CD4-positive, alpha-beta T cell (primary cell): ENCODE results near the gene HOXB8. TPM values are rescaled to one million over a fixed set of nuclear protein-coding genes. Genes with fewer than 3 reads are reported as not detected.

Experiments
- ATAC-seq: fragments of 200-7000 bp; cut with Tn5 transposase; one replicate; pipeline ENCODE4 v1.10.0; 2022; ENCODE audit warnings: mild to moderate bottlenecking; ENCODE audit not compliant: poor library complexity
- CTCF ChIA-PET: fragments of 350-600 bp; sonication (Branson Sonifier 250); formaldehyde crosslinking; loops from one replicate; lab custom pipeline; 2021; ENCODE audit warnings: antibody characterized with exemption, inconsistent platforms; lab: Charles Lee
- POLR2A ChIA-PET: fragments of 350-600 bp; sonication (Branson Sonifier 250); formaldehyde crosslinking; loops from one replicate; lab custom pipeline; 2021; ENCODE audit warnings: antibody characterized with exemption, inconsistent platforms; lab: Charles Lee
- DNase-seq, 14 experiments: peaks; one replicate each; pipeline ENCODE4 v3.0.0-alpha.2; 2013 to 2020; ENCODE audit warnings: mixed read lengths in 2 of 14
- H3K27ac ChIP-seq, 2 donors: one replicate each; pipeline versions ENCODE4 v1.5.1 to v1.7.0; 2013; ENCODE audit warnings: low read length in 2 of 2, low read depth in 1 of 2, mild to moderate bottlenecking in 1 of 2
- H3K27me3 ChIP-seq, 2 experiments: 1 replicate in 1 of 2; 2 replicates in 1 of 2; pipeline versions ENCODE4 v1.6.1 to v1.7.0; 2013; ENCODE audit warnings: low read length in 2 of 2, control low read depth in 1 of 2, mild to moderate bottlenecking in 1 of 2, moderate library complexity in 1 of 2; ENCODE audit not compliant: insufficient read depth in 2 of 2, control insufficient read depth in 1 of 2
- H3K36me3 ChIP-seq: one replicate; pipeline ENCODE4 v1.6.1; 2013; ENCODE audit warnings: low read length, control low read depth; ENCODE audit not compliant: insufficient read depth
- H3K4me1 ChIP-seq: one replicate; pipeline ENCODE4 v1.6.1; 2013; ENCODE audit warnings: low read length, control low read depth; ENCODE audit not compliant: insufficient read depth
- H3K4me3 ChIP-seq: one replicate; pipeline ENCODE4 v1.5.1; 2013; ENCODE audit warnings: mild to moderate bottlenecking, low read length, moderate library complexity
- H3K9me3 ChIP-seq, 2 experiments: 1 replicate in 1 of 2; 2 replicates in 1 of 2; pipeline versions ENCODE4 v1.6.1 to v1.7.0; 2013; ENCODE audit warnings: low read length in 2 of 2, mild to moderate bottlenecking in 2 of 2, control low read depth in 1 of 2, moderate library complexity in 1 of 2; ENCODE audit not compliant: control insufficient read depth in 1 of 2, insufficient read depth in 1 of 2
- H3K27ac Mint-ChIP-seq: one replicate; pipeline ENCODE4 v1.8.0; 2020; ENCODE audit warnings: mixed read lengths
- H3K27me3 Mint-ChIP-seq: one replicate; pipeline ENCODE4 v1.8.0; 2021; ENCODE audit warnings: mixed read lengths
- H3K36me3 Mint-ChIP-seq: one replicate; pipeline ENCODE4 v1.8.0; 2021; ENCODE audit warnings: low read depth, mixed read lengths
- H3K4me1 Mint-ChIP-seq: one replicate; pipeline ENCODE4 v1.8.0; 2021; ENCODE audit warnings: low read depth, mixed read lengths
- H3K4me3 Mint-ChIP-seq: one replicate; pipeline ENCODE4 v1.8.0; 2020; ENCODE audit warnings: mild to moderate bottlenecking, mixed read lengths
- H3K9me3 Mint-ChIP-seq: one replicate; pipeline ENCODE4 v1.8.0; 2020; ENCODE audit warnings: mixed read lengths
- CTCF ChIP-seq: fragments of 200-600 bp; IDR thresholded peaks from one replicate; pipeline ENCODE4 v1.8.0; 2022; ENCODE audit warnings: antibody characterized with exemption, mild to moderate bottlenecking
- intact Hi-C, 2 experiments: fragments of 100-400 bp; cut with DNase I in 1 of 2; cut with micrococcal nuclease in 1 of 2; formaldehyde crosslinking; loops; one replicate each; pipeline versions ENCODE4 v1.15.1 to v1.9.0; 2023 to 2025; cut with DNase I, micrococcal nuclease
- total RNA-seq, 174 experiments: library from RNA in 2 of 174; stranded (reverse) in 2 of 174; gene quantifications; one replicate each; pipeline ENCODE4 v1.2.3 and lab custom pipeline; 2021 to 2026

Gene HOXB8
- total RNA-seq, 2 experiments from 2014 or later: not detected

GRCh38 chr17:48609033-48609432, 6.1 kb downstream of the HOXB8 start:
- Mint-ChIP-seq H3K36me3 (no peaks in the 10 kb centered on the region), H3K4me1 (peaks cover 45% of the 10 kb centered on the region), H3K27me3 (peaks cover 89% of the 10 kb centered on the region), H3K4me3 (peak overlapping the region; percentile 70), H3K9me3 (no peaks in the 10 kb centered on the region), H3K27ac (no peak overlapping the region)
- ChIA-PET CTCF (interaction anchor here (0.6 to 4.1 kb wide), 3 partner anchors 10 to 57 kb away, joined by 3 to 20 read pairs (median 3); no protein-coding TSS in a partner anchor), POLR2A (interaction anchor here (1.1 to 1.5 kb wide), 2 partner anchors 8 to 9 kb away, joined by 3 to 9 read pairs; no protein-coding TSS in a partner anchor)
- TF ChIP-seq CTCF: no peak
- no peak for DNase-seq
- Histone ChIP-seq H3K27ac (no peak overlapping the region), H3K36me3 (no peaks in the 10 kb centered on the region), H3K4me3 (no peak overlapping the region), H3K4me1 (peaks cover 48% of the 10 kb centered on the region), H3K27me3 (peaks cover 76 to 80% of the 10 kb centered on the region in 2 experiments), H3K9me3 (peaks cover 0 to 11% of the 10 kb centered on the region in 2 experiments)
- intact Hi-C loops: no loop called here
- ATAC-seq: no peak

GRCh38 chr17:48608494-48608834, 6.6 kb downstream of the HOXB8 start:
- intact Hi-C loops: no loop called here
- POLR2A ChIA-PET: no interaction called here
- Mint-ChIP-seq H3K9me3 (no peaks in the 10 kb centered on the region), H3K27me3 (peaks cover 89% of the 10 kb centered on the region), H3K27ac (no peak overlapping the region), H3K4me1 (peaks cover 39% of the 10 kb centered on the region), H3K36me3 (no peaks in the 10 kb centered on the region), H3K4me3 (no peak overlapping the region)
- DNase-seq: no peak
- Histone ChIP-seq H3K36me3 (no peaks in the 10 kb centered on the region), H3K27me3 (peaks cover 76 to 80% of the 10 kb centered on the region in 2 experiments), H3K27ac (no peak overlapping the region), H3K4me3 (no peak overlapping the region), H3K9me3 (peaks cover 0 to 15% of the 10 kb centered on the region in 2 experiments), H3K4me1 (peaks cover 48% of the 10 kb centered on the region)
- no peak for ATAC-seq
- no peak for TF ChIP-seq CTCF
- CTCF ChIA-PET: interaction anchor here (1.2 to 4.1 kb wide), 2 partner anchors 10 to 346 kb away, joined by 3 to 20 read pairs; no protein-coding TSS in a partner anchor

GRCh38 chr17:48606892-48607614, 8.0 kb downstream of the HOXB8 start:
- peaks cover 90% of the 10 kb centered on the region for H3K27me3 Mint-ChIP-seq
- no peaks in the 10 kb centered on the region for H3K9me3 Mint-ChIP-seq
- H3K4me1 ChIP-seq: peaks cover 44% of the 10 kb centered on the region
- no peak overlapping the region for H3K27ac ChIP-seq
- H3K27ac Mint-ChIP-seq: no peak overlapping the region
- H3K4me1 Mint-ChIP-seq: peaks cover 33% of the 10 kb centered on the region
- H3K4me3 Mint-ChIP-seq: no peak overlapping the region
- no peaks in the 10 kb centered on the region for H3K36me3 Mint-ChIP-seq
- intact Hi-C loops: loop anchor here in 1 of 2 experiments (1.0 kb wide), 1 partner anchor 10 kb away; no protein-coding TSS in a partner anchor
- ChIA-PET CTCF (interaction anchor here (1.2 to 4.1 kb wide), 2 partner anchors 12 to 344 kb away, joined by 3 to 20 read pairs; no protein-coding TSS in a partner anchor), POLR2A (interaction anchor here (0.7 to 1.0 kb wide), 2 partner anchors 11 to 413 kb away, joined by 3 read pairs; no protein-coding TSS in a partner anchor)
- H3K36me3 ChIP-seq: no peaks in the 10 kb centered on the region
- H3K9me3 ChIP-seq: peaks cover 0 to 15% of the 10 kb centered on the region in 2 experiments
- no peak for ATAC-seq
- H3K27me3 ChIP-seq: peaks cover 84% of the 10 kb centered on the region in 2 experiments
- no peak for DNase-seq
- H3K4me3 ChIP-seq: no peak overlapping the region
- no peak for TF ChIP-seq CTCF
